Inflammatory macrophage (primary cell): ENCODE results near the gene MYO1D.

Source experiments
- DNase-seq, 2 donors: peaks; one replicate each; pipeline ENCODE4 v3.0.0-alpha.2; 2020 to 2022

The MYO1D gene

DNA sequence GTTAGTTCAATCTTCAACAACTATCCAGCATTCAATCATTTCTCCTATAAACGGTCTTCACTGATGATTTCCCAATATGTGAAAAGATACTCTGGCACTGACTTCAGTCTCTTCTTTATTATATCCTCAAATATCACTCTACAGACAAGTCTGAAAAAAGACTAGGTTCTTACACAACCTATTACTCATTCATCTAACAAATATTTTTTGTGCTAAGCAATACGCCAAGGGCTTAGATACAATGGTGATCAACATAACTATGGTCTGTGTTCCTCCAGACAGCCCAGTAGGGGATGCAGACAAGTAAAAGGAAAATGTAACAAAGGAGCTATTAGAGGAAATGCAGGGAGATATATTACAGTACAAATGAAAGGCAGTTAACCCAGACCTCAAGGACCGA is 63.9 kb downstream of the MYO1D start:
- no peak for DNase-seq

GRCh38 chr17:32810690-32811089 is 66.2 kb downstream of the MYO1D start:
- no peak for DNase-seq

DNA sequence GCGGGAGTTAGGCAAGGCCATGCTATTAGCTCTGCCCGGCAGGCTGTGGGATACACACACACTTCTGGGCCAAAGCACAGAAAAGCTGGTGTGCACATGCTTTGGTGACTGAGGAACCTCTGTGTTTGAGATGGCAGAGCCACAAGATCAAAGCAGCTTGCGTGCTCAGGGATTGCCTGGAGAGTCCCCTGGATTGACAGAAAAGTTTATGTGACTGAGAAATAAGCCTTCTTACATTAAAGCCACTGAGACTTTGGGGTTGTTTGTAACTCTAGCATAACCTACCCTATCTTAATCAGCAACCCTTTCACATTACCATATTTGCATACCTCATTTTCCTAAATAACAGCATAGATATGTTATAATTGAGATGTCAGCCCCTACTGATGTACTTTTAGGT is 69.3 kb downstream of the MYO1D start:
- no peak for DNase-seq

DNA sequence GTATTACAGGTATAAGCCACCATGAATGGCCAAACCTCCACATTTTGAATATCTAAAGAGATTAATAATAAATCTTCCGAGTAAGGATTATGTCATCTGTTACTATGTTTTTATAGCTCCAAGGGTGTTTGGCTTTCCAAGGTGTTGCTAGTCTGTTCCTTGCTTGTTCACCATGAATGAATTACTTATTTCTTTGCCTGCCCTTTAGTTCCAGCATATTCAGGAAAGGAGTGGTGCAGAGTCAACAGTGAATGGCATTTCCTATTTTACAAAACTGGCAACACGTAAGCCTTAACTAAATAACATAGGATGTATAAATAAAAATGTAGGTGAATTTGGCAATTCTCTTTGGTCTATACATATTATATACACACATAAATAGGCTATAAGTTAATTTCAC is 70.3 kb downstream of the MYO1D start:
- no peak for DNase-seq

DNA sequence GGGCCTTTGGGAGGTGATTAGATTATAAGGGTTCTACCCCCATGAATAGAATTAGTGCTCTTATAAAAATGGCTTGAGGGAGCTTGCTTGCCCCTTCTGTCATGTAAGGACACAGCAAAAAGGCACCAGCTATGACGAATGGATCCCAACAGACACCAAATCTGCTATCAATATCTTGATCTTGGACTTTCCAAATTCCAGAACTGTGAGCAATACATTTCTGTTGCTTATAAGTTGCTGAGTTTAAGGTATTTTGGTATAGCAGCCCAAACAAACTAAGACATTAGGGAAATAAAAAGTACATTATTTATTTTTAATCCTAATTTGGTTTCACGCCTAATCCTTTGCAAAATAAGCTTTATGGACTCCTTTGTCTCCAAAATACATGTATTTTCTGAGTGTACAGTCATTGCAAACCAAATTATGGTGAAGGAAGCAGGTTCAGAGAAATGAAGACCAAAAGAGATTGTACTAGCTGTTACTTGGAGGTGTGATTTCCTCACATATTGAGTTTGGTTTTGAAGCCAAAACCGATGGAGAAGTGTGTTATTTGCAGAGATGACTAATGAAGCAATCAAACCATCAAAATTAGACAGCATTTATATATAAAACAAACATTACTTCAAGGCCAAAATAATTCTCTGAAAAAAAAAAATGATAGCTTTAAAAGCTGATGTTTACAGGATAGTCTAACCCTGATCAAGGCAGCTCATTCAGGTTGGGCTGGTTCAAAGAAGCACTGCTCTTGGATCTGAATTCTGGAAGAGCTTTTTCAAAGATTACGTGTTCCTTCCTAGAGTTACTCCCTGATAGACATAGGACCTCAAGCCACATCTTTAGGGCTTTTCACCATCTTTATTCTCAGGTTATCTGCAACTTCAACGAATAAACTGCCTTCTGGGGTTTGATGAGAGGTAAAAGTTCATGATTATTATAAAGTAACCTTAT is 71.6 kb downstream of the MYO1D start:
- no peak for DNase-seq

- no peak for DNase-seq
Measured at GRCh38 chr17:32803544-32803943, 73.4 kb downstream of the MYO1D start.

GRCh38 chr17:32802306-32802705 is 74.6 kb downstream of the MYO1D start:
- no peak for DNase-seq

GRCh38 chr17:32801641-32802040 is 75.3 kb downstream of the MYO1D start:
- DNase-seq, result no peak

DNA sequence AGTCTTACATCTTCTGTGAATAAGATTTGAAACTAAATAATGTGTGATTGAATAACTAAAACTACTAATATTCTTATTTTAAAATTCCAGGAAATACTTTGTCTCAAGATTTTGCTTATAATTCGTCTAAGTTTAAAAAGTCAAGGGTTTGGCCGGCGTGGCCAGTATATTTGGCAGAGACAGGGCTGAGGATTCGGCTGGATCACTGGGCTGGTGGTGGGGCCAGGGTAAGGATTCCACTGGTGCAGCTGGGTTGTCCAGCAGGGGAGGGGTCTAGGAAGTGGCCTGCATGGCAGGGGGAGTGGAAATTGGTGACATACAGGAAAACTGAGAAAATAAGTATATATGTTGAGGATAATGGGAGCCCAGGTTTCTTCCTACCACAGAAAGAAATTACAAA is 75.7 kb downstream of the MYO1D start:
- no peak for DNase-seq

DNA sequence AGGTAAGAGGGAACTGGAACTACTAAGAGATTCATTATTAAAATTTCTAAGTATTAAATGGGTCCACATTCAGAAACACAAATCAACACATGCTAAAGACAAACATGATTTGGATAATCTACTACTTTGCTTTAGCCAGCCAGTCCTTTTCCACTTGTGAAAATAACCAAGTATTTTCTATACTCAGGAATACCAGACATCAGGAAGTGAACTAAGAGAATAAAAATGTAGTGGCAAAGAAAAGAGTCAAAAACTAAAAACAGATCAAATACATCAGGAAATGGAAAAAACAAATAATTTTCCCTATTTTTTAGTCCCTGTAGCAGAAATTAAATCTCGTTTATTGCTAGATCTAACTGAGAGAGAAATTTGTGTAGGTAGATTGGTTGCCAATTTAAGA is 78.0 kb downstream of the MYO1D start:
- DNase-seq, result no peak

- no peak for DNase-seq
Measured at GRCh38 chr17:32795339-32795979, 81.5 kb downstream of the MYO1D start.

DNA sequence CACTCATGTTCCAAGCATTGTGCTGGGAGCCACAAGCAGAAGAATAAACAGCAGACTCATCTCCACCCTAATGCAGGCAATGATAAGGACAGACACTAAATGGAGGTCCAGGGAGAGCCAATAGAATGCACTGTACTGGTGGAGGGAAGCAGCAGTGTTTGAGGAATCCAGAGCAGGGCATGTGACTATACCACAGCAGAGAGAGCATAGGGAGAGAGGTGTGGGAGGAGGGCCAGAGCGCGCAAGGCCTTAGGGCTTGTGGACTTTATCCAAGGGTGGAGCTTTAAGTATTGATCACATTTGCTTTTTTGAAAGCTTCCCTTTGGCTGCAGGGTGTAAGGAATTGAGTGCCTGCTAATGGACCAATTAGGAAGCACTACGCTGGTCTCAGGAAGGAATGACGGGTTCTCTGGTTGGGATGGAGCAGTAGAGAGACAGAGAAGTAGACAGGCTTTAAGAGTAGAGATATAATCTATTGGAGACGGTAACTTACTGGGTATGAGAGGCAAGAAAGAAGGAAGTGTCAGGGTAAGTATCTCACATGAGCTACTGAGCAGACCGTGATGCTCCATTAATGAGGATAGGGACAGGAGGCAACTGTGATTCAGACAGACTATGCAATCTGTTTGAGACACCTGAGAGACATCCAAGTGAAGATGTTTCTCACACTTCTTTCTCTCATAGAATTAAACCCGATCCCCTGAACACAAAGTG is 82.2 kb downstream of the MYO1D start:
- no peak for DNase-seq

- no peak for DNase-seq
Measured at GRCh38 chr17:32793841-32794240, 83.1 kb downstream of the MYO1D start.

DNA sequence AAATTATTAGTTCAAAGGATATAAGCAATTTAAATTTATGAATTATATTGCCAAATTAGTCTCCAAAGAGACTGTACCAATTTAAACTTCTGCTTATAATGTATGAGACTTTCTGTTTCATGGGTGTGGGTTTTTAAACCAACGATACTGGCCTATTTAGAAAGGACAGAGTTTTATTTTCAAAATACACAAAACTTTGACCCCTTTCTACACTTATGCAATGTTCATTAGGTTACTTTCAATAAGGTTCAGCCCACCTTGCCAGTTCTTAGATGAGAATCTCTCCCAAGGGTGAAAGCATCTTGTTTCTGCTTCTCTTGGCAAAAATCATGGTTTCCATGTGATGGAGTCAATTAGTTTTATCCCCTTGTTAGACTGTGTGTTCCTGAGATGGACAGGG is 84.7 kb downstream of the MYO1D start:
- DNase-seq, result no peak

- no peak for DNase-seq
Measured at GRCh38 chr17:32786169-32786568, 90.8 kb downstream of the MYO1D start.

GRCh38 chr17:32784113-32784512 is 92.8 kb downstream of the MYO1D start:
- no peak for DNase-seq

- DNase-seq, result peak; percentile 49 to 60
Measured at GRCh38 chr17:32783602-32784001, 93.3 kb downstream of the MYO1D start.

GRCh38 chr17:32780721-32781120 is 96.2 kb downstream of the MYO1D start:
- DNase-seq, result no peak

DNA sequence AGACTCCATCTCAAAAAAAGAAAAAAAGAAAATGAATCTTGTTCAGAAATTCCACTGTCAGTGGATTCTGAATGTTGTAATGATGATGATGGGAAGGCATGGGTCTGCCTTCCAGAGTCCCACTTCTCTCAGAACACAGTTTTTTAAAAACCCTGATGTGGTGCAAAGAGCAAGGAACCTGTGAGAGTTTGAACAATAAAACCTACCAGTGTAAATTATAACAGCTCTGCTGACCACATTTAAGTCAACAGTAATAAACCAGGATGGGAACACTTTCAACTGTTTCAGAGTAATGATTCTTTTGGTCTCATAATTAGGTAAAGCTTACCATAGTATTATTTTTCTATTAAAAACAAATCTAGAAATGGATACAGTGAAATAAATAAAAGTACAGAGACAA is 99.0 kb downstream of the MYO1D start:
- DNase-seq, result no peak

GRCh38 chr17:32777436-32777835 is 99.5 kb downstream of the MYO1D start:
- no peak for DNase-seq

- DNase-seq, result no peak
Measured at GRCh38 chr17:32774695-32775084, 102.2 kb downstream of the MYO1D start.

DNA sequence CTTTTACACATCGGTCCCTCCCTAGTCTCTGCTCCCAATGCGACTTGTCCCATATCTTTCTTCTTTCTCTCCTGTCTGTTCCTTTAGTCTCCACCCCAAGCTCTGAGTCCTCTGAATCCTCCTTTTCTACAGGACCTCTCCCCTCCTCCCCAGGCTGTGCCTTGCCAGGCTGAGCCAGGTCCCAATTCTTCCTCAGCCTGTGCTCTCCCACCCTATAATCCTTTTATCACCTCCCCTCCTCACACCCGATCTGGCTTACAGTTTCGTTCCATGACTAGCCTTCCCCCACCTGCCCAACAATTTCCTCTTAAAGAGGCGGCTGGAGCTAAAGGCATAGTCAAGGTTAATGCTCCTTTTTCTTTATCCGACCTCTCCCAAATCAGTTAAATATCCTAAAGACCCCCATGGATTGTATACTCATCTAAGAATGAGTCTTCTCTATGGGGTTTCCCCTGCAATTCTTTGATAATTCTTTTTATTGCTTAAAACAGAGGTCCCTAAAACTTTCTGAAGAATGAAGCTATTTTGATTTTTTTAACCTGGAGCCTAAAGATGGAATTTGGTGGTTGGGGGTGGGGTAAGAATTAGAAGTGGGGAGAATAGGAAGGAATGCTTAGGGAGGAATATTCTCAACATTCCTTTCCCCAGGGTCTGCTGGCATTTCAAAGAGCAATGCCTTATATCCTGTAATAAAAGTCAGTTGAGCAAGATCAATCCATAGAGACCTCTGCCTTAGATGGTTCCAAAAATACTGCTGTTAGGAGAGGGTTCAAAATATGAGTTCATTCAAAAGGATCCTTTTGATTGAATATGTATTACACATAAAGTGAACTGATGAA is 102.8 kb downstream of the MYO1D start:
- DNase-seq, result no peak
